Measurements from ENCODE around the gene CALML4.

GRCh38 chr15:68192117-68192516 is 13.0 kb downstream of the CALML4 start:
- no peak for TF ChIP-seq CTCF (IDR thresholded peaks at IDR 0.05; ENCODE audit: insufficient read depth, low read depth, low read length)
- TF ChIP-seq EZH2 (IDR thresholded peaks at IDR 0.05; ENCODE audit: insufficient read depth, low read length): no peak
